K562 (cell line): ENCODE data around the gene FAM200A. TPM values are rescaled to one million over a fixed set of nuclear protein-coding genes. Genes with fewer than 3 reads are reported as not detected.

Experiments
- ARID1B ChIP-seq: fragments of 450-650 bp; IDR thresholded peaks from 2 replicates; pipeline ENCODE4 v1.6.1; 2016; ENCODE audit warnings: antibody characterized with exemption, mild to moderate bottlenecking, inconsistent platforms
- BACH1 ChIP-seq: fragments of 200-800 bp; sonication (Bioruptor generic); IDR thresholded peaks from 2 replicates; pipeline ENCODE4 v1.6.1; 2016; ENCODE audit warnings: missing genetic modification characterization, missing compliant biosample characterization
- BCOR ChIP-seq: fragments of 450-650 bp; IDR thresholded peaks from 2 replicates; pipeline ENCODE4 v1.6.1; 2016
- CBX1 ChIP-seq: sonication (generic); IDR thresholded peaks from 2 replicates; pipeline ENCODE4 v1.6.1; 2016; ENCODE audit warnings: antibody characterized with exemption, low read depth, mild to moderate bottlenecking
- CBX2 ChIP-seq: fragments of 200-600 bp; sonication (generic); IDR thresholded peaks from one replicate; pipeline ENCODE4 v1.6.1; 2012; ENCODE audit warnings: mild to moderate bottlenecking, low read length, inconsistent platforms; ENCODE audit not compliant: insufficient read depth, poor library complexity, severe bottlenecking
- ETV6 ChIP-seq, 3 experiments: fragments of 150-350 bp in 1 of 3; sonication (generic) in 1 of 3; formaldehyde crosslinking in 1 of 3; IDR thresholded peaks; 2 replicates each; pipeline versions ENCODE4 v1.6.1 to v1.8.0; 2014 to 2022; ENCODE audit warnings: borderline replicate concordance in 2 of 3, low read depth in 2 of 3, antibody characterized with exemption in 1 of 3, low read length in 1 of 3, mild to moderate bottlenecking in 1 of 3, missing genetic modification reagents in 1 of 3
- EWSR1 ChIP-seq: fragments of 450-650 bp; IDR thresholded peaks from 2 replicates; pipeline ENCODE4 v1.6.1; 2018; ENCODE audit warnings: borderline replicate concordance, mild to moderate bottlenecking, low read depth, moderate library complexity; ENCODE audit not compliant: partially characterized antibody
- FOXA3 ChIP-seq, 2 experiments: fragments of 450-650 bp in 1 of 2; sonication (generic) in 1 of 2; formaldehyde crosslinking; IDR thresholded peaks in 1 of 2; conservative IDR thresholded peaks in 1 of 2; 2 replicates each; pipeline versions ENCODE4 v1.4.0 to v1.8.0; 2020 to 2022; ENCODE audit warnings: mild to moderate bottlenecking in 2 of 2, missing genetic modification reagents in 1 of 2
- FOXK2 ChIP-seq, 2 experiments: fragments of 450-650 bp; IDR thresholded peaks in 1 of 2; conservative IDR thresholded peaks in 1 of 2; 2 replicates each; pipeline ENCODE4 v1.6.1; 2016; ENCODE audit warnings: low read depth in 2 of 2, mild to moderate bottlenecking in 1 of 2
- GABPB1 ChIP-seq: sonication (generic); formaldehyde crosslinking; IDR thresholded peaks from 2 replicates; pipeline ENCODE4 v1.8.0; 2022; ENCODE audit warnings: mild to moderate bottlenecking, missing genetic modification reagents
- GTF3C2 ChIP-seq: IDR thresholded peaks from 3 replicates; pipeline ENCODE4 v1.6.1; 2011; ENCODE audit warnings: borderline replicate concordance, mild to moderate bottlenecking, moderate library complexity; ENCODE audit not compliant: insufficient read length; ENCODE audit errors: extremely low read depth
- HLTF ChIP-seq: fragments of 450-650 bp; IDR thresholded peaks from 2 replicates; pipeline ENCODE4 v1.6.1; 2016
- KLF6 ChIP-seq: fragments of 250-450 bp; sonication (Bioruptor Pico); IDR thresholded peaks from 2 replicates; pipeline ENCODE4 v1.4.0; 2020; ENCODE audit warnings: mild to moderate bottlenecking, moderate library complexity, borderline replicate concordance
- MAFF ChIP-seq: IDR thresholded peaks from 2 replicates; pipeline ENCODE4 v1.6.1; 2012; ENCODE audit warnings: low read length, improper control_type of control experiment
- RCOR1 ChIP-seq, 2 experiments: IDR thresholded peaks; 2 replicates each; pipeline ENCODE4 v1.6.1; 2012; ENCODE audit warnings: low read depth in 2 of 2, low read length in 2 of 2, borderline replicate concordance in 1 of 2, improper control_type of control experiment in 1 of 2
- RFX1 ChIP-seq: fragments of 450-650 bp; IDR thresholded peaks from 2 replicates; pipeline ENCODE4 v1.6.1; 2016; ENCODE audit warnings: mild to moderate bottlenecking, moderate library complexity
- TFE3 ChIP-seq: fragments of 450-650 bp; formaldehyde crosslinking; IDR thresholded peaks from 2 replicates; pipeline ENCODE4 v1.4.0; 2020; ENCODE audit warnings: mild to moderate bottlenecking, mixed read lengths
- ZBTB1 ChIP-seq: sonication (generic); formaldehyde crosslinking; IDR thresholded peaks from 2 replicates; pipeline ENCODE4 v1.8.1; 2023; ENCODE audit warnings: missing genetic modification reagents, low read depth, mild to moderate bottlenecking, borderline replicate concordance
- ZBTB5 ChIP-seq: fragments of 450-650 bp; IDR thresholded peaks from 2 replicates; pipeline ENCODE4 v1.6.1; 2017; ENCODE audit warnings: antibody characterized with exemption
- ZFP36 ChIP-seq: fragments of 150-350 bp; IDR thresholded peaks from 2 replicates; pipeline ENCODE4 v1.6.1; 2018; ENCODE audit warnings: low read length, low read depth; ENCODE audit not compliant: partially characterized antibody
- ZKSCAN8 ChIP-seq: fragments of 200-800 bp; sonication (Bioruptor generic); IDR thresholded peaks from 2 replicates; pipeline ENCODE4 v1.6.1; 2016; ENCODE audit warnings: missing genetic modification characterization, missing compliant biosample characterization
- polyA plus RNA-seq, 8 experiments: library from polyadenylated mRNA; depleted of rRNA in 4 of 8; stranded (reverse) in 5 of 8; unstranded in 3 of 8; fragments of >200 nt; fragmentation: Nextera tagmentation in 2 of 8; fragmentation: Illumina TruSeq in 1 of 8; extraction: Ambion mirVana in 2 of 8; extraction: Trizol in 1 of 8; gene quantifications; 2 replicates each; pipeline versions ENCODE4 v1.2.1 to v1.2.3, GENCODE V29; 2011 to 2014; ENCODE audit warnings: inconsistent platforms in 1 of 8, missing spikeins in 1 of 8
- total RNA-seq, 7 experiments: library from RNA; depleted of rRNA in 6 of 7; stranded (reverse); fragments of >200 nt in 6 of 7; fragmentation: Illumina TruSeq in 2 of 7; extraction: Trizol in 2 of 7; gene quantifications; 2 replicates each; pipeline versions ENCODE4 v1.2.1 to v1.2.3, GENCODE V29; 2011 to 2021; ENCODE audit warnings: low replicate concordance in 1 of 7

The FAM200A gene
- total and polyA plus RNA-seq, 9 of the 15 experiments (the other 6 are each of a cell fraction or from before 2014, with no cell fraction given), result 3.3 to 11.2 (median 8.3) TPM

- TF ChIP-seq ZBTB5 (no peak), CBX2 (no peak), RCOR1 (IDR thresholded peaks at IDR 0.05; ENCODE audit: borderline replicate concordance in 1 of 2, low read depth in 2 of 2, low read length in 2 of 2) (0 out of 4 replicates have a peak, but pooled peaks of 1 of the 2 experiments have one; percentile 26), TFE3 (CRISPR knock-in tag) (no peak), BCOR (peak; percentile 66), MAFF (no peak), CBX1 (no peak), GTF3C2 (peak; percentile 15), GABPB1 (CRISPR knock-in tag) (no peak), FOXK2 (conservative IDR thresholded peaks at IDR 0.05 in 1 of 2, IDR thresholded peaks at IDR 0.05 in 1 of 2; ENCODE audit: low read depth in 2 of 2) (no peak), BACH1 (no peak), ZKSCAN8 (CRISPR knock-in tag) (no peak), ETV6 (IDR thresholded peaks at IDR 0.05; ENCODE audit: borderline replicate concordance in 1 of 2, low read depth in 2 of 2, low read length in 1 of 2) (no peak), ETV6 (CRISPR knock-in tag; IDR thresholded peaks at IDR 0.05; ENCODE audit: borderline replicate concordance) (no peak), FOXA3 (CRISPR knock-in tag; conservative IDR thresholded peaks at IDR 0.05 in 1 of 2, IDR thresholded peaks at IDR 0.05 in 1 of 2) (no peak), HLTF (0 out of 2 replicates have a peak, but pooled peaks have one; percentile 13), ZBTB1 (no peak), EWSR1 (no peak), RFX1 (no peak), ZFP36 (no peak), KLF6 (CRISPR knock-in tag) (no peak), ARID1B (no peak)
These were observed 7.4 kb upstream of the FAM200A start (continued) for GRCh38 chr7:99559175-99559915.
